Loucy (cell line): ENCODE data around the gene TPCN1.

Experiments
- H2AFZ ChIP-seq: fragments of 200-600 bp; sonication (generic); 2 replicates; pipeline ENCODE4 v1.6.0; 2016; ENCODE audit warnings: antibody characterized with exemption, mild to moderate bottlenecking, low read length, moderate library complexity
- H3F3A ChIP-seq: fragments of 200-600 bp; 2 replicates; pipeline ENCODE4 v1.6.0; 2016; ENCODE audit warnings: antibody characterized with exemption, low read depth, mild to moderate bottlenecking
- H3K27me3 ChIP-seq: fragments of 200-600 bp; sonication (generic); 2 replicates; pipeline ENCODE4 v1.6.1; 2014; ENCODE audit warnings: low read length, mild to moderate bottlenecking; ENCODE audit not compliant: insufficient read depth, poor library complexity, severe bottlenecking
- H3K36me3 ChIP-seq: fragments of 200-600 bp; sonication (generic); 2 replicates; pipeline ENCODE4 v1.6.1; 2016; ENCODE audit warnings: low read length; ENCODE audit not compliant: insufficient read depth
- H3K4me1 ChIP-seq: fragments of 200-600 bp; sonication (generic); 2 replicates; pipeline ENCODE4 v1.5.1; 2014; ENCODE audit warnings: low read length, mild to moderate bottlenecking; ENCODE audit not compliant: insufficient read depth, poor library complexity, severe bottlenecking
- H3K4me2 ChIP-seq: fragments of 200-600 bp; sonication (generic); 2 replicates; pipeline ENCODE4 v1.6.0; 2014; ENCODE audit warnings: antibody characterized with exemption, low read length, low read depth, mild to moderate bottlenecking; ENCODE audit not compliant: poor library complexity, severe bottlenecking
- H3K4me3 ChIP-seq: fragments of 200-600 bp; sonication (generic); 2 replicates; pipeline ENCODE4 v1.5.1; 2014; ENCODE audit warnings: low read length, mild to moderate bottlenecking, mixed read lengths; ENCODE audit not compliant: poor library complexity, severe bottlenecking
- H3K79me2 ChIP-seq: fragments of 200-600 bp; sonication (generic); 2 replicates; pipeline ENCODE4 v1.6.1; 2014; ENCODE audit warnings: low read length; ENCODE audit not compliant: insufficient read depth
- H3K9ac ChIP-seq: fragments of 200-600 bp; sonication (generic); 2 replicates; pipeline ENCODE4 v1.6.0; 2014; ENCODE audit warnings: mild to moderate bottlenecking, low read depth, low read length, moderate library complexity; ENCODE audit not compliant: poor library complexity, severe bottlenecking
- H3K9me2 ChIP-seq: fragments of 200-600 bp; sonication (generic); replicated peaks from 2 replicates; pipeline ENCODE4 v1.6.1; 2016; ENCODE audit warnings: low read depth, low read length, mixed read lengths
- H3K9me3 ChIP-seq: fragments of 200-600 bp; sonication (generic); 2 replicates; pipeline ENCODE4 v1.6.1; 2014; ENCODE audit warnings: mild to moderate bottlenecking, antibody characterized with exemption, low read length, low read depth; ENCODE audit not compliant: insufficient read depth
- H4K20me1 ChIP-seq: fragments of 200-600 bp; sonication (generic); 2 replicates; pipeline ENCODE4 v1.6.0; 2014; ENCODE audit warnings: antibody characterized with exemption, low read length, mild to moderate bottlenecking; ENCODE audit not compliant: insufficient read depth, poor library complexity, severe bottlenecking
- CTCF ChIP-seq: fragments of 200-600 bp; sonication (generic); conservative IDR thresholded peaks from 2 replicates; pipeline ENCODE4 v1.5.1; 2014; ENCODE audit warnings: mild to moderate bottlenecking, antibody characterized with exemption, low read length
- EZH2phosphoT487 ChIP-seq: fragments of 200-600 bp; IDR thresholded peaks from 2 replicates; pipeline ENCODE4 v1.6.1; 2018; ENCODE audit warnings: antibody characterized with exemption, mild to moderate bottlenecking, moderate library complexity, borderline replicate concordance

Gene TPCN1

GRCh38 chr12:113180333-113180732, 40.9 kb upstream of the TPCN1 start:
- no peak overlapping the region for H3K4me2 ChIP-seq
- peaks cover 41% of the 10 kb centered on the region for H3K79me2 ChIP-seq
- H3K9me2 ChIP-seq, result no peaks in the 10 kb centered on the region
- peaks cover 16% of the 10 kb centered on the region for H3K4me1 ChIP-seq
- H2AFZ ChIP-seq, result no peak overlapping the region
- TF ChIP-seq CTCF, result no peak
- TF ChIP-seq EZH2phosphoT487, result no peak
- no peak overlapping the region for H3K9ac ChIP-seq
- no peaks in the 10 kb centered on the region for H3K27me3 ChIP-seq
- H3F3A ChIP-seq, result no peaks in the 10 kb centered on the region
- H3K4me3 ChIP-seq, result no peak overlapping the region
- no peaks in the 10 kb centered on the region for H3K9me3 ChIP-seq
- H4K20me1 ChIP-seq, result peaks cover 34% of the 10 kb centered on the region
- H3K36me3 ChIP-seq, result peaks cover 45% of the 10 kb centered on the region; the same call in 1 of the 2 replicates

- H3K36me3 ChIP-seq, result peaks cover 40% of the 10 kb centered on the region; the same call in 1 of the 2 replicates
- H3K9ac ChIP-seq, result peak overlapping the region; percentile 28
- H2AFZ ChIP-seq, result no peak overlapping the region
- no peaks in the 10 kb centered on the region for H3K9me2 ChIP-seq
- H3K4me2 ChIP-seq, result peak overlapping the region; percentile 96
- H3K9me3 ChIP-seq, result no peaks in the 10 kb centered on the region
- H3F3A ChIP-seq, result no peaks in the 10 kb centered on the region
- peak overlapping the region; percentile 35 for H3K4me3 ChIP-seq
- TF ChIP-seq EZH2phosphoT487 (no peak), CTCF (no peak)
- no peaks in the 10 kb centered on the region for H3K27me3 ChIP-seq
- peaks cover 27% of the 10 kb centered on the region for H3K4me1 ChIP-seq
- peaks cover 54% of the 10 kb centered on the region for H3K79me2 ChIP-seq
- peaks cover 45% of the 10 kb centered on the region for H4K20me1 ChIP-seq
Measured at GRCh38 chr12:113181975-113182374, 39.3 kb upstream of the TPCN1 start.

- Histone ChIP-seq H3K4me1 (peaks cover 32% of the 10 kb centered on the region), H3K36me3 (peaks cover 29% of the 10 kb centered on the region; the same call in 1 of the 2 replicates), H3K27me3 (no peaks in the 10 kb centered on the region), H3K9ac (peak overlapping the region; percentile 89), H3K9me2 (no peaks in the 10 kb centered on the region), H2AFZ (no peak overlapping the region), H3F3A (no peaks in the 10 kb centered on the region), H3K4me3 (peak overlapping the region; percentile 73), H3K79me2 (peaks cover 65% of the 10 kb centered on the region), H4K20me1 (peaks cover 50% of the 10 kb centered on the region), H3K4me2 (peak overlapping the region; percentile 96), H3K9me3 (no peaks in the 10 kb centered on the region)
- TF ChIP-seq CTCF, result no peak
- no peak for TF ChIP-seq EZH2phosphoT487
Measured at GRCh38 chr12:113183030-113183589, 38.2 kb upstream of the TPCN1 start.
